Head of caudate nucleus (tissue), 42 donors: ENCODE results near the gene MRPL37.
A peak's percentile ranks its signal among the peaks of the same experiment; 100 is the strongest.

Experiments
- DNase-seq, 42 donors: peaks; one replicate each; pipeline versions ENCODE4 v3.0.0 to v3.0.0-alpha.2; 2020 to 2021; ENCODE audit warnings: mixed read lengths in 7 of 42
- intact Hi-C: fragments of 100-400 bp; cut with DNase I; formaldehyde crosslinking; loops from one replicate; pipeline ENCODE4 v1.15.0; 2022

The MRPL37 gene

DNA sequence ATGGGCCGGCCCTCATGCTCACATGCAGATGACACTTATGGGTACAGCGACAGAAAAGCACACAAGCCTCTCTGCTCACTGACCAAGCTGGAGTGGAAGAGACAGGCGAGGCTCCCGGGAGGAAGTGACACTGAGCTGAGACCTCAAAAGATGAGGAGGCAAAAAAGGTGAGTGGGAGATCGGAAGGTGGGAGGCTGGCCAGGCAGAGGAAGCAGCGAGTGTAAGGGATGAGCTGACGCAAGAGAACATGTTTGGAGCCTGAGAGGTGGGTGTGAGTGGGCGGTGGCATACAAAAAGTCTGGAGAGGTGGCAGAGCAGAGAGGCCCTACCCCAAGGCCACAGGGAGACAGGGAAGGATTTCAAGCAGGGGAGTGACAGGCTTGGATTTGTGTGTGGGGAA, 29.0 kb upstream of the MRPL37 start:
- intact Hi-C loops, result no loop called here
- DNase-seq, result peak in 33 of 42 donors; percentile 4 to 74 (median 35)

DNA sequence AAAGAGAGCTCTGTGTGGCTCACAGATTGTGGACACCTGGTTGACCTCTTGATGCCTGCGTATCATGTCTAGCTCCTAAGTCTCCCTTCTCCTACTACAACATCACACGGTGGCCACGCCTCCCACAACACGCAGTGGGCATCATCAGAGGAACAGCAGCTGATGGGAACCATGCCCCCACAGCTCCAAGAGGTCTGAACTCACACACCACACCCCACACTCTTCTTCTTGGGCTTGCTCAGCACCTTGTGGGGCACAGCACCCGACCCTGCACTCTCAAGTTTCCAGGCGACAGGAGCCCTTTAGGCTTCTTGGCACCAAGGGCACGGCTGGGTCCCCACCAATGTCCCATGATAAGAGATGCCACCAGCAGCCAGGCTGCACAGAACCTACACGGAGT, 28.4 kb upstream of the MRPL37 start:
- intact Hi-C loops, result no loop called here
- DNase-seq, result no peak

DNA sequence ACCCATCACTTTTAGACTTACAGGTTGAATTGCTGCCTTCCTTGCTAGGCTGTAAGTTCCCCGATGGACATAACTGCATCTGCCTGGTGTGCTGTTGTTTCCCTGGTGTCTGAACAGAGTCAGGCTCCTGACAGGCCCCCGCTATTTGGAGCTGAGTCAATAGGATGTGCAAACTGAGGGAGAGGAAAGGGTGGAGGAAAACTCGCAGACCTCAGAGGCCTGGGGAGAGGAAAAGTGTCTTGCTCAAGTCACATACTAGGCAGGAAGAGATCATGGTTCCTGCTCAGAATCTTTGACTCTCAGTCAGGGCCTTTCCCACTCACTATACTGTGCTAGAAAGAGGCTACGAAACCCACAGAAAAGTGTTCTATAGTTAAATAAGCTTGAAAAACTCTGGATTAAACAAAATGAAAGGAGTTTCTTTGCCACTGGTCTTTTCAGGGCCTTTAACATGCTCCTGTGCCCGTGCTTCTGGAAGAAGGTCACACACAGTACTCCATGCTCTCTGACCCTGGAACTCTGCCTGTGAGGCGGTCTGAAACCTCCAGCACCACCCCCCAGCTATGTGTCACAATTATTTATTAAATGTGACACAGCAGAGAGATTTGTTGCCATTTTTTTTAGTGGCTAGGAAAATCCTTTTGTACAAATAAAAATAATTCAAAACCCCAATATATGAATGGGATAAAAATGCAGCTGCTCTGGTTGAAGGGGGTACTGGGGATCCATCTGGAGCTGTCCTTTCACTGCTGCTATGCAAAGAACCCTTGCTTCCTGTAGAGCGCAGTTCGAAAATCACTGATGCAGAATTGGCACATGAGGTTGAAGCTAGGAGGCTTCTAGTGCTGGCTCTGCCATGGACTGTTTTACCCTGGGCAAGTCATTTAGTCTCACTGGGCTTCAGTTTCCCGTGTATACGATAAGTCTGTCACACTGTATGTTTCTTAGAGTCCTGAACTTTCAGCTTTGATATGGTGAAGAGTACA, 27.1 kb upstream of the MRPL37 start:
- intact Hi-C loops, result no loop called here
- peak in 5 of 42 donors; percentile 6 to 43 (median 15) for DNase-seq

- intact Hi-C loops, result no loop called here
- DNase-seq, result peak; percentile 31 to 94 (median 71)
Observed at GRCh38 chr1:54173681-54174080, 26.3 kb upstream of the MRPL37 start.

DNA sequence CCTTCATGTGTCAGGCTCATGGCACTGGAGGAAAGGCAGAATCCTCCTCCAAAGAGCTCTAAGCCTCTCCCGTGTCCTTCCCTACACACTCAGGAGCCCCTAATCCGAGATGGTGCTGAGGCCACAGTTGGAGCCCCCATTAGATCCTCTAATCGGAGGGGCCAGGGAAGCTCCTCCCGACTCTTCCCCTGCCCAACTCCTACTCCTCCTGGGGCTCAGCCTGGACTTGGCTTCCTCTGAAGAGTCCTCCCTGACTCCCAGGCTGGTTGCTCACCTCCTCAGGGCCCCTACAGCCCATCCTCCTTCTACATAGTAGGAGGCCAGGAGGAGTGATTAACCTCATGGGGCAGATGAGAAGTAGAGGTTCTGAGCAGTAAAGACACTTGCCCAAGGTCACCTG, 25.9 kb upstream of the MRPL37 start:
- intact Hi-C loops, result no loop called here
- no peak for DNase-seq

- intact Hi-C loops, result no loop called here
Observed at GRCh38 chr1:54176621-54177327, 23.2 kb upstream of the MRPL37 start.

GRCh38 chr1:54177726-54178125, 22.2 kb upstream of the MRPL37 start:
- no peak for DNase-seq
- intact Hi-C loops, result no loop called here

More at GRCh38 chr1:54176621-54177327, 23.2 kb upstream of the MRPL37 start:
- no peak for DNase-seq

- intact Hi-C loops, result no loop called here
Observed at GRCh38 chr1:54178296-54179070, 21.5 kb upstream of the MRPL37 start.

DNA sequence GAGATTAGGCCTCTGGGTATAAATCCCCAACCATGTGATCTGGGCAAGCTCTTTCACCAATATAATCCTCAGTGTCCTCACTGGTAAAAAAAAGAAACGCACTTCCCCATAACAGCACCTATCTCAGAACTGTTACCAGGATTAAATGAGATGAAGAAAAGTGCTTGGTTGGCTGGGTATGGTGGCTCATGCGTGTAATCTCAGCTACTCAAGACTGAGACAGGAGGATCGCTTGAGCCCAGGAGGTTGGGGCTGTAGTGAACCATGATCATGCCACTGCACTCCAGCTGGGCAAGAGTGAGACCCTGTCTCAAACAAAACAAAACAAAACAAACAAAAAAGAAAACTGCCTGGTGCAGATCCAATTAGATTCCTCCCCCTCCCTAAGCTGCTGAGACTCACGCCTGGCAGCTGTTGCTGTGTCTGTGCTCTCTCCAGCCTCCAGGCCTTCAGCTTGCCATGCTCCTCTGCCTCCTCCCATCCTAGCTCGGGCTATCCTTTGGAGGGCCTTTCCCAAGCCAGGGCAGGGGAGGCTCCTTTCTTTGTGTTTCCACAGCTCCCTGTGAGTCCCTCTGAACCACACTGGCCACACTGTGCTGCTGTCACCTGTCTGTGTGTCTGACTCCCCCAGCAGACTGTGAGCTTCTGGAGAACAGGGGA, 19.1 kb upstream of the MRPL37 start:
- no peak for DNase-seq
- intact Hi-C loops, result no loop called here

More at GRCh38 chr1:54178296-54179070, 21.5 kb upstream of the MRPL37 start:
- DNase-seq, result no peak

GRCh38 chr1:54186056-54186455, 13.9 kb upstream of the MRPL37 start:
- intact Hi-C loops, result no loop called here
- no peak for DNase-seq

DNA sequence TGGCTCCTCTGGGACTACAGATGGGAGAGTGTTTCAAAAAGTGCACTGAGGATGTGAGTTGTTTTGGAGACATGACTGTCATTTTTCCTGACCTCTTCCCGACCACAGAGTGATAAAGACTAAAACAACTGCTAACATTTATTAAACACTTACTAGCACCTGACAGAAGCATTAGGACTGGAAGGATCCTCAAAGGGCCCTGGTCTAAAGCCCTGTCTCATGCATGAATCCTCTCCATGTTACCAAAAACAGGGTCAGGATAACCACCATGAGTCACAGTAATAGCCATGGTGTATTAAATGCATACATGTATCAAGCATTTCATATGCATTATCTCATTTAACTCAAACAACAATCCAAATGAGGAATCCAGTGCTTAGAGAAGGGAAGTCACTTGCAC, 11.7 kb upstream of the MRPL37 start:
- no peak for DNase-seq
- intact Hi-C loops, result no loop called here

DNA sequence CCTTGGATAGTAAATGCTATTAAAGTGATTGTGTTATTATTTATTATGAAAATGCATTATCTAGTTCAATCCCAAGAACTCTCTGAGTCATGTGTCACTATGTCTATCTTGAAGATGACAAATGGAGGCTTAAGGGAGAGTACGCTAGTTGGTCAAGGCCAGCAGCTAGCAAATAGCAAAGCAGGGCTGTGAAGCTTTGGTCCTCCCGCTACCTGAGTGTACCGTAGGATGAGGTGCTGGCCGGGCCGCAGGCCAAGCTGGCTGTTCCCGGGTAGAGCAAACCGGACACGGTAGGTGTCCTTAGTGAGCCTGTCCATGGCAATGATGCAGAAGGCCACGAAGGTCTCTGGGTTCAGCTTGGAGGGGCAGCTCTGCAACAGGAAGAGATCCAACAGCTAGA, 9.4 kb upstream of the MRPL37 start:
- intact Hi-C loops, result no loop called here
- DNase-seq, result no peak

GRCh38 chr1:54191525-54191924, 8.4 kb upstream of the MRPL37 start:
- DNase-seq, result no peak
- intact Hi-C loops, result no loop called here

DNA sequence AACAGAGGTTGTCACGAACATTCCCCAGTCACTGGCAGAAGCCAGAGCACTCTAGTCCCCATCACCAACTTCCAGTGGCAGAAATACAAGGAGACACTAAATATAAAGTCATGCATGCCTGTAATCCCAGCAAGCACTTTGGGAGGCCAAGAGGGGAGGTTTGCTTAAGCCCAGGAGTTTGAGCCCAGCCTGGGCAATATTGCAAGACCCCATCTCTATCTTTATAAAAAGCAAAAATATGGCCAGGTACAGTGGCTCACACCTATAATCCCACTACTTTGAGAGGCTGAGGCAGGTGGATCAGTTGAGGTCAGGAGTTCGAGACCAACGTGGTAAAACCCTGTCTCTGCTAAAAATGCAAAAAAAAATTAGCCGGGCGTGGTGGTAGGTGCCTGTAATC, 6.5 kb upstream of the MRPL37 start:
- no peak for DNase-seq
- intact Hi-C loops, result no loop called here

GRCh38 chr1:54199151-54199764, 709 bp upstream of the MRPL37 start:
- peak in 23 of 42 donors; percentile 6 to 48 (median 26) for DNase-seq
- intact Hi-C loops, result no loop called here

- peak in 1 of 42 donors; percentile 24 for DNase-seq
- intact Hi-C loops, result loop anchor here (10.0 kb wide), 1 partner anchor 204 kb away; the partner anchor contains the start of gene SSBP3
Observed at GRCh38 chr1:54200519-54200997, 591 bp downstream of the MRPL37 start.

- intact Hi-C loops, result loop anchor here (10.0 kb wide), 1 partner anchor 201 kb away; the partner anchor contains the start of gene SSBP3
- no peak for DNase-seq
Observed at GRCh38 chr1:54204199-54204598, 4.2 kb downstream of the MRPL37 start.

GRCh38 chr1:54207287-54207686, 7.3 kb downstream of the MRPL37 start:
- intact Hi-C loops, result loop anchor here (10.0 kb wide), 1 partner anchor 198 kb away; the partner anchor contains the start of gene SSBP3
- DNase-seq, result no peak
